Smooth muscle cell (in vitro differentiated cells): Measurements from ENCODE around the gene NEURL3. TPM values are rescaled to one million over a fixed set of nuclear protein-coding genes. Genes with fewer than 3 reads are reported as not detected.
"Not testable (repeated sequence)": the region's sequence is repeated elsewhere in the genome, so short reads cannot be mapped to it uniquely, and the experiment has no call there.

Experiments used
- DNase-seq: peaks from one replicate; lab custom pipeline; 2025; ENCODE audit not compliant: unreplicated experiment; lab: John Stamatoyannopoulos, UW
- H2AFZ ChIP-seq: fragments of 200-600 bp; sonication (generic); 2 replicates; pipeline ENCODE4 v1.6.0; 2016; ENCODE audit warnings: antibody characterized with exemption, low read depth, mild to moderate bottlenecking
- H3F3A ChIP-seq: fragments of 200-600 bp; sonication (generic); 2 replicates; pipeline ENCODE4 v1.6.0; 2017; ENCODE audit warnings: antibody characterized with exemption, low read depth
- H3K27ac ChIP-seq: fragments of 200-600 bp; sonication (generic); 2 replicates; pipeline ENCODE4 v1.5.1; 2016; ENCODE audit warnings: low read depth, mild to moderate bottlenecking
- H3K27me3 ChIP-seq: fragments of 200-600 bp; sonication (generic); 2 replicates; pipeline ENCODE4 v1.6.1; 2016; ENCODE audit warnings: low read depth, mild to moderate bottlenecking
- H3K36me3 ChIP-seq: fragments of 200-600 bp; sonication (generic); 2 replicates; pipeline ENCODE4 v1.5.1; 2016; ENCODE audit warnings: low read depth
- H3K4me1 ChIP-seq: fragments of 200-600 bp; sonication (generic); 2 replicates; pipeline ENCODE4 v1.5.1; 2016; ENCODE audit warnings: low read depth
- H3K4me2 ChIP-seq: fragments of 200-600 bp; sonication (generic); 2 replicates; pipeline ENCODE4 v1.6.0; 2016; ENCODE audit warnings: mild to moderate bottlenecking
- H3K4me3 ChIP-seq: fragments of 200-600 bp; sonication (generic); 2 replicates; pipeline ENCODE4 v1.5.1; 2016; ENCODE audit warnings: mild to moderate bottlenecking
- H3K79me2 ChIP-seq: fragments of 200-600 bp; sonication (generic); 2 replicates; pipeline ENCODE4 v1.6.0; 2016; ENCODE audit warnings: low read depth, mild to moderate bottlenecking
- H3K9ac ChIP-seq: fragments of 200-600 bp; sonication (generic); 2 replicates; pipeline ENCODE4 v1.6.0; 2016; ENCODE audit warnings: low read depth
- H3K9me3 ChIP-seq: fragments of 200-600 bp; sonication (generic); replicated peaks from 2 replicates; pipeline ENCODE4 v1.5.1; 2016; ENCODE audit warnings: low read depth
- H4K20me1 ChIP-seq: fragments of 200-600 bp; sonication (generic); 2 replicates; pipeline ENCODE4 v1.6.0; 2016; ENCODE audit warnings: low read depth
- CTCF ChIP-seq: fragments of 200-600 bp; sonication (generic); IDR thresholded peaks from 2 replicates; pipeline ENCODE4 v1.5.1; 2017; ENCODE audit warnings: borderline replicate concordance, mild to moderate bottlenecking, antibody characterized with exemption; ENCODE audit not compliant: insufficient read depth, poor library complexity, severe bottlenecking
- WGBS: methylation state at CpG from one replicate; pipeline ENCODE4 v1.1.7; 2016; ENCODE audit warnings: low lambda C conversion rate; 5-methylcytosine and 5-hydroxymethylcytosine counted together
- polyA plus RNA-seq: library from polyadenylated mRNA; unstranded; fragments of >200 nt; fragmentation: Nextera tagmentation; extraction: Ambion mirVana; gene quantifications from 2 replicates; pipeline ENCODE4 v1.2.1, GENCODE V29; 2016
- total RNA-seq: library from RNA; depleted of rRNA; stranded (reverse); fragments of >200 nt; gene quantifications from 2 replicates; pipeline ENCODE4 v1.2.3, GENCODE V29; 2014

NEURL3 gene
- total and polyA plus RNA-seq, 2 experiments from 2014 or later, result 0.21 TPM; not detected in 1

GRCh38 chr2:96500385-96501066 is 4.6 kb downstream of the NEURL3 start:
- H3K4me2 ChIP-seq, result no peak overlapping the region

DNA sequence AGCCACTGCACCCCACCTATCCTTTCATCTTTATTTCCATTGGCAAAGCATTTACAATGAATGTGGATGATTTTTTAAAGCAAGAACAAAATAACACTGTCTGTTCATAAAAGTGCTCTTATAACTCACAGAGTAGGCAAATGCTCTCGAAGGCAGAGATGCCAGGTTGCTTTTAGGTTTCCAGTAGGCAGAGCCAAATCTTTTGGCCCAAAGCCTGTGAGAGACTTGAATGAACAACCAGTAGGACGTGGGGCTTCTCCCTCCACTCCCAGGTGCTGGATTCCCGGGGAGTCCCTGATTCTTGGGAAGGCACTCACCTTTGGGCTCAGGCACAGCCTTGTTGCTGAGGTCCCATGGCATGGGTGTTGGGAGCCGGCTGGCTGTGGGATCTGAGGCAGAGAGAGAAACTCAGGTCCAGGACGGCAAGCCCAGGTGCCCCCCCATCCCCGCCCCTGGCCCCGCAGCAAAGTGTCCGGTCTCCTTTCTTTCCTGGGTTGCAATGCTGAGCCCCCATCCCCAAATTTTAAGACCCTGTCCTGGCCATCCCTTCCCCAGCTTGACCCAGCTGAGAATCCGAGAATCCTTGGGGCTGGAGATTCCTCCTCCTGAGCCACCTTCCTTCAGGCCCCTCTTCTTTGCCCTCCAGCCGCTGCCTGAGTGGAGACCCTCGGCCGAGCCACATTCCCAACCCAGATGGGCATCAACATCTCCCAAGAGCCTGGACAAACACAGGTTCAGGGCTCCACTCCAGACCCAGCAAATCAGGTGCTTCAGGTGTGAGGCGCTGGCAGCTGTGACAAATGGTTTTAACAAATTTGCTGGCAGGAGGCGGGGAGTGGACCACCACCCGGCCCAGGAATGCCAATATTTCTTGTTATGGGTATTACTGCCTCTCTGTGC is 5.8 kb downstream of the NEURL3 start:
- H2AFZ ChIP-seq, result no peak overlapping the region
- no peaks in the 10 kb centered on the region for H3K27me3 ChIP-seq
- H3K79me2 ChIP-seq, result no peaks in the 10 kb centered on the region
- H3K4me2 ChIP-seq, result no peak overlapping the region
- no peak for DNase-seq
- no peaks in the 10 kb centered on the region for H3K36me3 ChIP-seq
- no peak overlapping the region for H3K27ac ChIP-seq
- H4K20me1 ChIP-seq, result no peaks in the 10 kb centered on the region
- no peak overlapping the region for H3K4me3 ChIP-seq
- H3K4me1 ChIP-seq, result no peaks in the 10 kb centered on the region
- H3K9ac ChIP-seq, result no peak overlapping the region
- 86% methylated on average over 12 of the region's 15 CpGs for WGBS
- H3F3A ChIP-seq, result no peaks in the 10 kb centered on the region
- no peak for TF ChIP-seq CTCF
- H3K9me3 ChIP-seq, result no peaks in the 10 kb centered on the region

More at GRCh38 chr2:96500385-96501066, 4.6 kb downstream of the NEURL3 start:
- Histone ChIP-seq H3K27me3 (no peaks in the 10 kb centered on the region), H3K27ac (no peak overlapping the region), H3K9ac (no peak overlapping the region), H2AFZ (no peak overlapping the region), H3K4me3 (no peak overlapping the region), H3K9me3 (no peaks in the 10 kb centered on the region), H3F3A (no peaks in the 10 kb centered on the region), H3K36me3 (no peaks in the 10 kb centered on the region), H3K4me1 (no peaks in the 10 kb centered on the region), H3K79me2 (no peaks in the 10 kb centered on the region), H4K20me1 (no peaks in the 10 kb centered on the region)
- WGBS, result 94% methylated on average over 57 of the region's 64 CpGs
- no peak for TF ChIP-seq CTCF
- DNase-seq, result no peak

DNA sequence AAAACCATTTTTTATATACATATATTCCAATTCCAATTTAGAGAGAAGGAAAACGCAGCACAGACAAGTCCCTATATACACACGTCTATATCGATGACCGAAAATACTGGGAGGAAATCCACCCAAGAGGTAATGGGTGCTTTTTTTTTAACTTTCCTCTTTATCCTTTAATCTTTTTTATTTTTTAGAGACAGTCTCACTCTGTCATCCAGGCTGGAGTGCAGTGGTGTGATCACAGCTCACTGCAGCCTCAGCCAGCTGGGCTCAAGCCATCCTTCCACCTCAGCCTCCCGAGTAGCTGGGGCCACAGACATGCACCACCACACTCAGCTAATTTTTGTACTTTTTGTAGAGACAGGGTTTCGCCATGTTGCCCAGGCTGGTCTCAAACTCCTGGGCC is 6.5 kb downstream of the NEURL3 start:
- H2AFZ ChIP-seq, H3K79me2 ChIP-seq, H3K4me1 ChIP-seq, H3K36me3 ChIP-seq, H3K9me3 ChIP-seq, H3F3A ChIP-seq, H3K9ac ChIP-seq, H3K27me3 ChIP-seq, H3K4me3 ChIP-seq, H3K4me2 ChIP-seq, H3K27ac ChIP-seq, DNase-seq, H4K20me1 ChIP-seq: not testable (repeated sequence)
- WGBS, result 92% methylated on average over 6 of the region's 6 CpGs

GRCh38 chr2:96498021-96498431 is 7.1 kb downstream of the NEURL3 start:
- H3K27ac ChIP-seq, result no peak overlapping the region
- H3K4me1 ChIP-seq, result no peaks in the 10 kb centered on the region
- DNase-seq, result no peak
- H3K79me2 ChIP-seq, result no peaks in the 10 kb centered on the region
- H3K27me3 ChIP-seq, result no peaks in the 10 kb centered on the region
- 84% methylated on average over 12 of the region's 12 CpGs for WGBS
- TF ChIP-seq CTCF, result no peak
- no peak overlapping the region for H3K4me2 ChIP-seq
- no peaks in the 10 kb centered on the region for H3K9me3 ChIP-seq
- no peak overlapping the region for H3K4me3 ChIP-seq
- no peak overlapping the region for H2AFZ ChIP-seq
- no peaks in the 10 kb centered on the region for H4K20me1 ChIP-seq
- H3F3A ChIP-seq, result no peaks in the 10 kb centered on the region
- no peaks in the 10 kb centered on the region for H3K36me3 ChIP-seq
- H3K9ac ChIP-seq, result no peak overlapping the region
